Neural cell (in vitro differentiated cells): ENCODE data around the gene STARD9. TPM values are rescaled to one million over a fixed set of nuclear protein-coding genes. Genes with fewer than 3 reads are reported as not detected.

Experiments
- H2AFZ ChIP-seq: fragments of 200-600, 300-800 bp; sonication (generic), shearing (Covaris generic); 2 replicates; pipeline ENCODE4 v1.6.0; 2014; ENCODE audit warnings: low read depth, mild to moderate bottlenecking, antibody characterized with exemption, low read length, moderate library complexity
- H3F3A ChIP-seq: fragments of 200-600 bp; shearing (Covaris generic); 2 replicates; pipeline ENCODE4 v1.6.1; 2016; ENCODE audit warnings: mild to moderate bottlenecking, moderate library complexity, mixed read lengths, antibody characterized with exemption, low read length; ENCODE audit not compliant: insufficient read depth, poor library complexity, severe bottlenecking
- H3K27ac ChIP-seq: fragments of 200-600, 300-800 bp; sonication (generic), shearing (Covaris generic); 2 replicates; pipeline ENCODE4 v1.5.1; 2014; ENCODE audit warnings: mild to moderate bottlenecking, low read length, moderate library complexity
- H3K27me3 ChIP-seq: fragments of 300-800, 200-600 bp; sonication (generic), shearing (Covaris generic); 2 replicates; pipeline ENCODE4 v1.6.0; 2014; ENCODE audit warnings: mild to moderate bottlenecking, low read depth, low read length, moderate library complexity; ENCODE audit not compliant: insufficient read depth
- H3K36me3 ChIP-seq: fragments of 300-800, 200-600 bp; sonication (generic), shearing (Covaris generic); 2 replicates; pipeline ENCODE4 v1.5.1; 2014; ENCODE audit warnings: mild to moderate bottlenecking, antibody characterized with exemption, low read length, moderate library complexity; ENCODE audit not compliant: insufficient read depth
- H3K4me2 ChIP-seq: fragments of 300-800, 200-600 bp; sonication (generic), shearing (Covaris generic); 2 replicates; pipeline ENCODE4 v1.6.0; 2014; ENCODE audit warnings: mild to moderate bottlenecking, low read length
- H3K4me3 ChIP-seq: fragments of 300-800, 200-600 bp; sonication (generic), shearing (Covaris generic); 2 replicates; pipeline ENCODE4 v1.5.1; 2014; ENCODE audit warnings: mild to moderate bottlenecking, low read length, moderate library complexity
- H3K79me2 ChIP-seq: fragments of 200-600 bp; shearing (Covaris generic); replicated peaks from 2 replicates; pipeline ENCODE4 v1.6.0; 2014; ENCODE audit warnings: mild to moderate bottlenecking, low read length, moderate library complexity; ENCODE audit not compliant: insufficient read depth
- H3K9ac ChIP-seq: fragments of 300-800, 200-600 bp; sonication (generic), shearing (Covaris generic); 2 replicates; pipeline ENCODE4 v1.6.1; 2016; ENCODE audit warnings: mild to moderate bottlenecking, low read length, mixed read lengths
- H3K9me2 ChIP-seq: fragments of 200-600 bp; shearing (Covaris generic); 2 replicates; pipeline ENCODE4 v1.6.1; 2016; ENCODE audit warnings: mild to moderate bottlenecking, low read length, mixed read lengths; ENCODE audit not compliant: insufficient read depth
- H3K9me3 ChIP-seq: fragments of 200-600, 300-800 bp; sonication (generic), shearing (Covaris generic); 2 replicates; pipeline ENCODE4 v1.6.1; 2016; ENCODE audit warnings: mild to moderate bottlenecking, mixed run types, low read length, moderate library complexity, mixed read lengths
- H4K20me1 ChIP-seq: fragments of 200-600 bp; shearing (Covaris generic); 2 replicates; pipeline ENCODE4 v1.6.1; 2016; ENCODE audit warnings: mild to moderate bottlenecking, mixed run types; ENCODE audit not compliant: insufficient read depth
- CTCF ChIP-seq: fragments of 450-650 bp; IDR thresholded peaks from 2 replicates; pipeline ENCODE4 v1.5.1; 2014; ENCODE audit warnings: antibody characterized with exemption, mild to moderate bottlenecking, moderate library complexity; ENCODE audit not compliant: poor library complexity, severe bottlenecking
- EP300 ChIP-seq: fragments of 450-650 bp; conservative IDR thresholded peaks from 2 replicates; pipeline ENCODE4 v1.6.1; 2014; ENCODE audit warnings: antibody characterized with exemption, mild to moderate bottlenecking, moderate library complexity; ENCODE audit not compliant: poor library complexity, severe bottlenecking
- EZH2 ChIP-seq: fragments of 200-600, 300-800 bp; shearing (Covaris generic), sonication (generic); IDR thresholded peaks from 2 replicates; pipeline ENCODE4 v1.6.1; 2014; ENCODE audit warnings: antibody characterized with exemption, low read length, borderline replicate concordance, mild to moderate bottlenecking; ENCODE audit not compliant: insufficient read depth, poor library complexity, severe bottlenecking
- MXI1 ChIP-seq: fragments of 450-650 bp; conservative IDR thresholded peaks from 2 replicates; pipeline ENCODE4 v1.6.1; 2014; ENCODE audit warnings: antibody characterized with exemption, mild to moderate bottlenecking; ENCODE audit not compliant: poor library complexity, severe bottlenecking
- POLR2AphosphoS5 ChIP-seq: IDR thresholded peaks from 2 replicates; pipeline ENCODE4 v1.6.1; 2012
- RAD21 ChIP-seq: fragments of 450-650 bp; conservative IDR thresholded peaks from 2 replicates; pipeline ENCODE4 v1.6.1; 2014; ENCODE audit warnings: antibody characterized with exemption, mild to moderate bottlenecking, moderate library complexity
- REST ChIP-seq: IDR thresholded peaks from 2 replicates; pipeline ENCODE4 v1.6.1; 2012; ENCODE audit warnings: borderline replicate concordance
- SMC3 ChIP-seq: fragments of 450-650 bp; conservative IDR thresholded peaks from 2 replicates; pipeline ENCODE4 v1.6.1; 2014; ENCODE audit warnings: antibody characterized with exemption, mild to moderate bottlenecking, moderate library complexity; ENCODE audit not compliant: poor library complexity
- TAF1 ChIP-seq: IDR thresholded peaks from 2 replicates; pipeline ENCODE4 v1.6.1; 2012; ENCODE audit warnings: low read depth
- polyA plus RNA-seq: library from polyadenylated mRNA; depleted of rRNA; stranded (reverse); fragments of >200 nt; gene quantifications from 2 replicates; pipeline ENCODE4 v1.2.3, GENCODE V29; 2014

STARD9 gene
- polyA plus RNA-seq, 1 donor from 2014 or later, result 6.4 TPM

- H3K27ac ChIP-seq, result peak overlapping the region; percentile 56
- H3K9ac ChIP-seq, result peak overlapping the region; percentile 82
- peaks cover 8% of the 10 kb centered on the region for H3K79me2 ChIP-seq
- no peaks in the 10 kb centered on the region for H3K9me2 ChIP-seq
- H3K36me3 ChIP-seq, result no peaks in the 10 kb centered on the region
- no peaks in the 10 kb centered on the region for H3K9me3 ChIP-seq
- peak; percentile 13 for TF ChIP-seq TAF1
- no peak for TF ChIP-seq MXI1
- TF ChIP-seq CTCF, result no peak
- no peak for TF ChIP-seq SMC3
- TF ChIP-seq POLR2AphosphoS5, result no peak
- no peak for TF ChIP-seq EP300
- no peak for TF ChIP-seq EZH2
- H3F3A ChIP-seq, result no peaks in the 10 kb centered on the region
- no peaks in the 10 kb centered on the region for H3K27me3 ChIP-seq
- no peaks in the 10 kb centered on the region for H4K20me1 ChIP-seq
- peak overlapping the region; percentile 71 for H3K4me2 ChIP-seq
- H3K4me3 ChIP-seq, result peak overlapping the region; percentile 80
- H2AFZ ChIP-seq, result no peak overlapping the region
Measured at GRCh38 chr15:42736178-42736792, 160.9 kb downstream of the STARD9 start.

GRCh38 chr15:42736793-42737528 lies 161.6 kb downstream of the STARD9 start, which contains the start of gene CDAN1:
TSS of gene CDAN1 (minus strand) at chr15:42737128. CDS start at chr15:42737102, 26 bp downstream.
- Histone ChIP-seq H2AFZ (peak within 1 kb of the TSS; percentile 96), H3F3A (no peaks in the 10 kb centered on the region), H3K36me3 (no peaks in the 10 kb centered on the region), H3K27ac (peak within 1 kb of the TSS; percentile 76), H3K9me3 (no peaks in the 10 kb centered on the region), H3K27me3 (no peaks in the 10 kb centered on the region), H3K79me2 (peaks cover 8% of the 10 kb centered on the region), H3K9me2 (no peaks in the 10 kb centered on the region), H3K4me3 (peak within 1 kb of the TSS; percentile 80), H3K9ac (peak within 1 kb of the TSS; percentile 82), H4K20me1 (no peaks in the 10 kb centered on the region), H3K4me2 (peak within 1 kb of the TSS; percentile 71)
- peak; percentile 44 for TF ChIP-seq CTCF
- peak; percentile 74 for TF ChIP-seq MXI1
- no peak for TF ChIP-seq RAD21
- TF ChIP-seq TAF1, result no peak
- TF ChIP-seq REST, result no peak
- TF ChIP-seq SMC3, result peak; percentile 42
- TF ChIP-seq EZH2, result no peak
- no peak for TF ChIP-seq EP300
- TF ChIP-seq POLR2AphosphoS5, result peak; percentile 78
